Cerebellar nuclear complex (tissue), 1 donor: ENCODE data around the gene DMWD.

Source experiments
- DNase-seq, 2 experiments: peaks; one replicate each; lab custom pipeline; 2025; lab: John Stamatoyannopoulos, UW

The DMWD gene

DNA sequence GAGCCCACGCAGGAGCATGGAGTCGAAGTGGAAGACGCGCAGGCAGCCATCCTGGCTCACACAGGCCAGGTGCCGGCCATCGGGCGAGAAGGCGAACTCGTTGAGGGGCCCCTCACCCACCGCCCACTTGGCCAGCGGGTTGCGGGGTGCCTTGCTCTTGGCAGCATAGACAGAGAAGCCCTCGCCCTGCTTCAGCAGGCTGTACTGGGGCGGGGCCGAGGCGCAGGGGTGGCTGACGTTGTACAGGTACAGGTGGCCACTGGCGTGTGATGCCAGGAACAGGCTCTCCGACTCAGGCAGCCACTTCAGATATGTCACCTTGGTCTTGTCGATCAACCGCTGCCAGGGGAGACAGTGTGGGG is 6.1 kb downstream of the DMWD start:
- no peak for DNase-seq

- no peak for DNase-seq
These were observed 6.7 kb downstream of the DMWD start for GRCh38 chr19:45785781-45786532.

DNA sequence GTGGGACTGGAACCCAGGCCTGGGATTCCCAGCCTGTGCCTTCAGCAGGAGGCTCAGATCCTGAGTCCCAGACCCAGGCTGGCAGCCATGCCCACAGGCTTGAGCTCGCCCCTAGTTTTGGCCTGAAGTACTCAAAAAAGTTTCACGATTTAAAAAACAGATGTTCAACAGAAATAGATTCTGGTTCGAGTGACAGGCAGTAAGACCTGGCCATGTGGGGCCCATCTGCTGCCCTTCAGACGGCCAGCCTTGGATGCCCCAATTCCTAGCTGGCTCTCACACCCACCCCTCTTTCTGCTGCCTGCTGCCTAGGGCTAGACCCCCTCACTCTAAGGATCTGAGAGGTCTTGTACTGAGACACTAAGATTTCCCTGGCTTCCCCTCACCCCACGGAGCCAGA is 7.5 kb downstream of the DMWD start:
- DNase-seq: no peak

DNA sequence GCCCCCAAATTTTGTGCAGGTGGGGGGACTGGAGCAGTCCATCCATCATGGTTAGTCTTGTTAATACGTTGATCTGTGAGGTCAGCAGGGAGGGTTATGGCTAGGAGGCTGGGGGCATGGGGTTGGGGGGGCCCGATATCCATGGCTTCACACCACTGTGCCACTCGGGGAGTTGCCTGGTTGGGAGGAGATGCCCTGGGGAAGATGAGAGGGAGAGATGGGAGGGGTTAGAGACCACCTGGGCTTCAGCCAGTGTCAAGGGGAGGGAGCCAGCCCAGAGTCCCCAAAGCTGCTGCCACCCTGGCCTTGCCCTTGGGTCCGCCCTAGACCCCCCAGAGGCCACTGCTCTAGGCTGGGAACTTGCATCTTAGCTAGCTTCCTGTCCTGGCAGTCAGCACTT is 8.5 kb downstream of the DMWD start:
- DNase-seq: no peak

- no peak for DNase-seq
These were observed 9.5 kb downstream of the DMWD start for GRCh38 chr19:45782820-45783785.

DNA sequence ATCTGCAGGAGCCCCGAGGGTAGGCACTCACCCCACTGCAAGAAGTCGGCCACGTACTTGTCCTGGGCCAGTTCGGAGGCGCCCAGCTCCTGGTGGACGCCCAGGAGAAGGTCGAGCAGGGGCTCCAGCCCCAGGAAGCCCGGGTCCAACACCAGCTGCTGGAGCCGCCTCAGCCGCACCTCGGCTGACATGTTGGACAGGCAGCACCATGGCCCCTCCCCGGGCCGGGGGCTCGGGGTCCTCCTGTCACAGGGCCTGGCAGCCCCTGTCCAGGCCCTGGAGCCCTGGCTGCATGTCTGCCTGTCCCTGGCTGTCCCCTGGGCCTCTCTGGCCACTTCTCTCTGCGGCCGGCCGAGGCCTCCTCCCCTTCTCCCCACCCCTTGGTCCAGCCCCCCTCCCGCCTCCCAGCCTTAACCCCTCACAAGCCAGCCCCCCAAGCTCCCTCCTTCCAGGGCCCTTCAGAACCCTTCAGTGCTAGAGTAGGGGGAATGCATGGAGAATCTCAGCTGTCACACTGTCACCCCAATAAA is 10.4 kb downstream of the DMWD start, which contains the start of gene DMPK:
Gene DMPK (minus strand): TSS at position 329 of the 530 bp plus-strand sequence. CDS start 138 bp downstream, at position 191.
- no peak for DNase-seq

- DNase-seq: no peak
These were observed 11.2 kb downstream of the DMWD start for GRCh38 chr19:45781214-45782161.

GRCh38 chr19:45780448-45781213 is 12.0 kb downstream of the DMWD start:
- no peak for DNase-seq

DNA sequence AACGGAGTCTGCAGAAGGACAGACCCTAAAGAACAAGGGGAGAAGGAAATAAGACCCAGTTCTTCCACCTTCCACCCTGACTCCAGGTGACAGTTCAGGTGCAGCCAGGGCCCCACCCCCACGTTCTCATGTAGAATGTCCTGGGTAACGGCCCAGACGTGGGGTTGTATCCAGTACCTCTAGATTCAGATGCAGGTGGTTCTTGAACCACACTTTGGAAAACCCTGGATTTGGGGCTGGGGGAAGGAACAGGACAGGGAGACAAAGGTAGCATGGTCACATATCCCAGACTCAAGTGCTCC is 12.5 kb downstream of the DMWD start:
- no peak for DNase-seq

DNA sequence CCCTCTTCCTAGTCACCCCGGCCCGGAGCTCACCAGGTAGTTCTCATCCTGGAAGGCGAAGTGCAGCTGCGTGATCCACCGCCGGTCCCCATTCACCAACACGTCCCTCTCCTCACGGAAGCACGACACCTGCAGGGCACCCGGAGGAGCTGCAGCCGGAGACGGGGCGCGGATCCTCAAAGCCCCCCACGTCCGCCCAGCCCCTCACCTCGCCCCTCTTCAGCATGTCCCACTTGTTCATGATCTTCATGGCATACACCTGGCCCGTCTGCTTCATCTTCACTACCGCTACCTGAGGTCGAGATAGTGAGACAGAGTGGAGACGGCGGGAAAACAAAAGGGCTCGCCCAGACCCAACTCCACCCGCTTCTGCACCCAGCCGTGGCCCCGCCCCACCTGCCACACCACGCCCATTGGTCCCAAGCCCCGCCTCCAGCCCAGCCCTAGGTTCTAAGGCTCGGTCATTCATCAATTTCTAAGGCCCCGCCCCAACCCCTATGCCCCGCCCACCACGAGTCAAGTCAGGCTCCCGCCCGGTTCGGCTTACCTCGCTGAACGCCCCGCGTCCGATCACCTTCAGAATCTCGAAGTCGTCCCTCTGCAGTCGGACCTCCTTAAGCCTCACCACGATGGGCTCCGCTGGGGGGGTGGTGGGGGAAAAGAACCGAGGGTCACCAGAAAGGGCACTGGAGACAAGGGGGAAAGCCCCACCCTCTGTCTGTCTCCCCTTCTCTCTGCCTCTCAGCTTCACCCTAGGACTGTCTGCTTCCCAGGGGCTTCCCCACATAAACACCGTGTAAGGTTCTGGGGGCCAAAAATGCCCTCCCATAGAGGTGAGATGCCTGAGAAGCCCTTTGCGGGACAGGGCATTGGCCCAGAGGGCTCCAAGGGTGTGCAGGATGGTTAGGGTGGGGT is 13.2 kb downstream of the DMWD start:
- no peak for DNase-seq

GRCh38 chr19:45778010-45778661 is 14.5 kb downstream of the DMWD start:
- DNase-seq: no peak

DNA sequence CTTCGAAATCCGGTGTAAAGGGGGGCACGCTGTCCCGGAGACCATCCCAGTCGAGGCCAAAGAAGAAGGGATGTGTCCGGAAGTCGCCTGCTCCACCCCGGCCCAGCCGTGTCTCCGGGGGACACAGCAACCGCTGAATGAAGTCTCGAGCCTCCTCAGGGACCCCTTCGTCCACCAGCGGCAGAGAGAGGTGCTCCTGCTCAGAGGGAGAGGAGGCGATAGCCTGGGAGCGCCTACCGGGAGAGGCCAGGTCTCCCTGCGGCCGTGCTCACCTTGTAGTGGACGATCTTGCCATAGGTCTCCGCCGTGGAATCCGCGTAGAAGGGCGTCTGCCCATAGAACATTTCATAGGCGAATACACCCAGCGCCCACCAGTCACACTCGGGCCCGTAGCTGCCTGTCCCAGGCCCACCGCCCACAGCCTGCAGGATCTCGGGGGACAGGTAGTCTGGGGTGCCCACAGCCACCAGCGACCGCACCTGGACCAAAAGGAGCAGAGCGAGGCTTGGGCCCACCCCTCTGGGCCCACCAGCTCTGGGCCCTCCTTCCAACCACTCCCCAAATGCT is 15.2 kb downstream of the DMWD start:
- no peak for DNase-seq

DNA sequence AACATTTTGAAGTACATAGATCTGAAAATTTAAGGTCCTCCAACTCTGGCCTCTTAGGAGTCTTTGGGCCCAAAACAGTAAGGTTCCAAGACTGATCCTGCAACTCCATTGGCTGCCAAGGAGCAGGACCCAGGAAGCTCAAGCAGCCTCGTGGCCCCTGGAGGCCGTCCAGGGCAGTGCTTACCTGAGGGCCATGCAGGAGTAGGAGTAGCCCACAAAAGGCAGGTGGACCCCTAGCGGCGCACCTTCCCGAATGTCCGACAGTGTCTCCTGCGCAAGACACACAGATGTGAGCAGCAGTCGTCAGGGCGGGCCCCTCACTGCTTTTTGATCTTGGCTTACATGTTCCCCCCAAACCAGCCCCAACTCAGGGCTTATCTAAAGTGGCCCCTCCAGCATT is 17.9 kb downstream of the DMWD start:
- no peak for DNase-seq

- DNase-seq: no peak
These were observed 19.3 kb downstream of the DMWD start for GRCh38 chr19:45773384-45773783.

- DNase-seq: no peak
These were observed 19.7 kb downstream of the DMWD start for GRCh38 chr19:45772912-45773311.

GRCh38 chr19:45772130-45772840 is 20.4 kb downstream of the DMWD start:
- DNase-seq: no peak

- no peak for DNase-seq
These were observed 21.2 kb downstream of the DMWD start for GRCh38 chr19:45771311-45771933.
